NCI-H1694 (cell line): Measurements from ENCODE around the gene GIGYF1.
"Not testable (repeated sequence)": the region's sequence is repeated elsewhere in the genome, so short reads cannot be mapped to it uniquely, and the experiment has no call there.

Source experiments
- DNase-seq: peaks from one replicate; lab custom pipeline; 2025; lab: John Stamatoyannopoulos, UW

Gene GIGYF1

GRCh38 chr7:100671353-100672327, 22.4 kb downstream of the GIGYF1 start:
- DNase-seq = no peak

- no peak for DNase-seq
These were observed 24.0 kb downstream of the GIGYF1 start for GRCh38 chr7:100670074-100670473.

GRCh38 chr7:100669106-100669505, 24.9 kb downstream of the GIGYF1 start:
- not testable (repeated sequence) for DNase-seq

- no peak for DNase-seq
These were observed 26.0 kb downstream of the GIGYF1 start for GRCh38 chr7:100668069-100668449.

GRCh38 chr7:100667331-100668068, 26.6 kb downstream of the GIGYF1 start:
- no peak for DNase-seq

- DNase-seq = no peak
These were observed 28.8 kb downstream of the GIGYF1 start for GRCh38 chr7:100665168-100665726.

GRCh38 chr7:100662194-100662776, 31.8 kb downstream of the GIGYF1 start:
- not testable (repeated sequence) for DNase-seq

GRCh38 chr7:100655908-100656674, 38.0 kb downstream of the GIGYF1 start, which contains the start of gene ACTL6B:
ACTL6B (minus strand) TSS chr7:100656448; CDS start chr7:100656354, 94 bp downstream.
- DNase-seq = peak; percentile 49

GRCh38 chr7:100654908-100655831, 38.9 kb downstream of the GIGYF1 start:
- no peak for DNase-seq

- DNase-seq = no peak
These were observed 44.1 kb downstream of the GIGYF1 start for GRCh38 chr7:100649826-100650565.

- DNase-seq = no peak
These were observed 51.5 kb downstream of the GIGYF1 start for GRCh38 chr7:100642534-100642907.

GRCh38 chr7:100641860-100642533, 52.1 kb downstream of the GIGYF1 start:
- DNase-seq = no peak

GRCh38 chr7:100641463-100641859, 52.6 kb downstream of the GIGYF1 start, which contains the start of gene TFR2:
TFR2 (minus strand) TSS chr7:100641552; CDS start chr7:100641509, 43 bp downstream.
- no peak for DNase-seq

- no peak for DNase-seq
These were observed 53.3 kb downstream of the GIGYF1 start for GRCh38 chr7:100640517-100641440.

GRCh38 chr7:100639995-100640516, 54.0 kb downstream of the GIGYF1 start:
- no peak for DNase-seq

GRCh38 chr7:100632951-100633717, 60.9 kb downstream of the GIGYF1 start:
- no peak for DNase-seq

GRCh38 chr7:100630066-100630465, 64.0 kb downstream of the GIGYF1 start:
- no peak for DNase-seq
